ENCODE results near the gene SCARB1.

GRCh38 chr12:124868252-124869058, 4.8 kb upstream of the SCARB1 start:
- no peak for TF ChIP-seq EZH2phosphoT487 (IDR thresholded peaks at IDR 0.05; ENCODE audit: low read length)
- no peak for TF ChIP-seq EZH2 (optimal IDR thresholded peaks at IDR 0.05; ENCODE audit: low read depth, low read length)
- TF ChIP-seq CTCF (IDR thresholded peaks at IDR 0.05; ENCODE audit: low read length) = no peak
